Measurements from ENCODE around the gene STRC.
"Not testable (repeated sequence)": the region's sequence is repeated elsewhere in the genome, so short reads cannot be mapped to it uniquely, and the experiment has no call there.

- TF ChIP-seq CTCF (IDR thresholded peaks at IDR 0.05; ENCODE audit: low read depth, low read length, poor library complexity, severe bottlenecking); EZH2phosphoT487 (IDR thresholded peaks at IDR 0.05; ENCODE audit: borderline replicate concordance, low read length): not testable (repeated sequence)
These were observed 44.0 kb downstream of the STRC start for GRCh38 chr15:43574607-43575006.
